GM18526 (cell line): Measurements from ENCODE around the gene PCCA.

Experiments used
- POLR2A ChIP-seq: IDR thresholded peaks from 3 replicates; pipeline ENCODE4 v1.6.1; 2011; ENCODE audit not compliant: insufficient read length; ENCODE audit errors: extremely low read depth

PCCA gene

DNA sequence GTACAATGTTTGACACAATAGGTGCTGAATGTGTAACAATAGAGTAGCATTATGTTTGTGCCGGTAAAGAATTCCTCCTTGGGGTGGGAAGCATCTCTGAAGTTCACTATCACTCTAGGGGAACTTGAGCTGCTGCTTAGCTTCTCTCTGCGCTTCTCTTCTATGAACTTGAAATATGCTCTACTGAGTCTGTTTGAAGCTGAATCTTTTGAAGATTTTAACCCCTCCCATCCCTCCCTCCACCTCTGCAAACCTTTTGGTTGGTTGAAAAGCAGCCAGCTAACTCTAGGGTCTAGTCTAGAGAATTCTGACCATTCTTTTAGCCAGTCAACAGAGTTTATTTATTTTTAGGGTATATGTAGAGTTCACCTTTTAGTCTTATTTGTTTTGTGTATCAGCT is 2.5 kb downstream of the PCCA start:
- no peak for TF ChIP-seq POLR2A

DNA sequence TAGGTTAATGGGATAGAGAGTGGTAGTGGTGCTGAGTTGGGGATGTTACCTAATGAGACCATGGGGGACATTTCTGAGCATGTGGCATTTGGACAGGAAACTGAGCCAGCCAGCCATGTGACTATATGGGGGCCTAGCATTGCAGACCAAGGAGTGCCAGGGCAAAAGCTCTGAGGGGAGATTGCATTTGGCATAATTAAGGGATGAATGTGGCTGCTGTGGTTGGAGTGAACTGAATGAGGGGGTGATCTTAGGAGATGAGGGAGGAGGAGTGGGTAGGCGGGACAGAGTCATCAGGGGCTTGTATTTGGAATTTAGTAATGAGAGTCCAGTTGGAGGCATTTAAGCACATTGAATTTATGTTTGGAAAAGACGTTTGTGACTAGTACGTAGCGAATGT is 6.6 kb downstream of the PCCA start:
- no peak for TF ChIP-seq POLR2A

DNA sequence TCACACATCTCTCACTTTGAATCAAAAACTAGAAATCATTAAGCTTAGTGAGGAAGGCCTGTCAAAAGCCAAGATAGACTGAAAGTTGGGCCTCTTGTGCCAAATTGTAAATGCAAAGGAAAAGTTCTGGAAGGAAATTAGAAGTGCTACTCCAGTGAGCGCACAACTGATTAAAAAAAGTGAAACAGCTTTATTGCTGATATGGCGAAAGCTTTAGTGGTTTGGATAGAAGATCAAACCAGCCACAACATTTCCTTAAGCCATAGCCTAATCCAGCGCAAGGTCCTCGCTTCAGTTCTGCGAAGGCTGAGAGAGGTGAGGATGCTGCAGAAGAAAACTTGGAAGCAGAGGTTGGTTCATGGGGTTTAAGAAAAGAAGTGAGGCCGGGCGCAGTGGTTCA is 7.6 kb downstream of the PCCA start:
- TF ChIP-seq POLR2A, result no peak

DNA sequence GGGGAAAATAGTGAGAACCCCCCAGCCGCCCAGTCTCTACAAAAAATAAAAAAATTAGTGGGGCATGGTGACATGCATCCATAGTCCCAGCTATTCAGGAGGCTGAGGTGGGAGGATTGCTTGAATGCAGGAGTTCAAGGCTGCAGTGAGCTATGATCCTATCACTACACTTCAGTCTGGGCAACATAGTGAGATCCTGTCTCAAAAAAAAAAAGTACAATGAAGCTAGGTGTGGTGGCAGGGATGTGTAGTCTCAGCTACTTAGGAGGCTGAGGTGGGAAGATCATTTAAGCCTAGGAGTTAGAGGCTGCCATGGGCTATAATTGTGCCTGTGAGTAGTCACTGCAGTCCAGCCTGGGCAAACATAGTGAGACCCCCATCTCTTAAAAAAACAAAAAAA is 8.9 kb downstream of the PCCA start:
- no peak for TF ChIP-seq POLR2A

DNA sequence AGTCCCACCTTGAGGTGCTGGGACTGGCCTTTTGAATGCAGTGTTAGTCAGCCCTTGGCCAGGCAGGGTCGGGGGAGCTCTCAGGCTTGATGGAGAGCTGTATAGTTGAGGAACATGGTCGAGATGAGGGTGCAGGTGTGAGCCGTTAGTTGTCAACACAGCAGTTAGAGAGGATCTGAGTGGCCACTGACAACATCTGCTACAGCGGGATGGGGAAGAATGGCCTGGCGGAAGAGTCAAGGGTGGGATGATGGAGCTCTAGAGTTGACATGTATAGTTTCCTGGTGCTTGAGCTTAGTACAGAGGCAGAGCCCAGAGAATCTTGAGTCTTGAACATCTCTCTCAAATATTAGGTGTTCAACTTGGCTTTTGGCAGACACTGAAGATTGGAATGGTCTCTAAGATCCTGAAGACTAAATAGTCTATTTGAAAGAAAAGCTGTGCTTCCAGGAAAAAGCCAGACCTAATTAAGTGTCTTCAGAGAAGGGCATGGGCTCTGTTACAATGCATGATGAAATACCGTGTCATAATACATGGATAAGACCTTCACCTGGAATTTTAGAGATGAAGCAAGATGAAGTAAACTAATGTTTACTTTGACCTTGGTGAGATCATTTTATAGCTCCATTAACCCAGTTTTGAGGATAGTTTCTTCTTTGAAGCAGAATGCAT is 9.7 kb downstream of the PCCA start:
- TF ChIP-seq POLR2A, result no peak

DNA sequence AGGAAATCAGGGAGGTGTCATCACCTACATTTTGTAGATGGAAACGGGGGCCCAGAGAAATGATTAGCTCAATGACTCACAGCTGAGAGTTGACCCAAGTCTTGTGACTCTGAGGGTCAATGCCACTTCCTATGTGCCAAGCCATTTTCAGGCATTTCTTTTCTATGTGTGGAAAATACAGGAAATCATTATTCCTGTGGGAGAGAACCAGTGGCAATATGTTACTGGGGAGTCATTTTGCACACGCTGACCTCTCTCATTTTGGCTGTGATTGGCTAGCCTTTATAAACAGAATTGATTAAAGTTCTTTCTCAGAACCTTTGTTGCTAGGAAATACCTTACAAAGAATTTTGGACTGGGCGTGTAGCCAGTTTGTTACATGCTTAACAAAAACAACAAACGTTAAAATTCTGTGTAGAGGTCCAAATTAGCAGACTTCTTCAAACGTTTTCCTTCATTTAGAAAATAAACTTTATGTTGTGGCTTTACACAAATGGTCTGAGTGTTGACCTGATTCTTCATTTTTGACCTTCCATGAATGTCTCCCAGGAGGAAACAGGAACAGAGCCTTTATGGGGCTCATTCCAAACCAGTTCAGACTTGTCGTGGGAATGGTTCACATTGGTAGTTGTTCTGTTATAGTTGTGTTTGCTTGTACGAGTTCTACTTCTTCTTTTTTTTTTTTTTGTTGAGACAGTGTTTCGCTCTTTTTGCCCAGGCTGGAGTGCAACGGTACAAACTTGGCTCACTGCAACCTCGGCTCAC is 11.4 kb downstream of the PCCA start:
- no peak for TF ChIP-seq POLR2A

DNA sequence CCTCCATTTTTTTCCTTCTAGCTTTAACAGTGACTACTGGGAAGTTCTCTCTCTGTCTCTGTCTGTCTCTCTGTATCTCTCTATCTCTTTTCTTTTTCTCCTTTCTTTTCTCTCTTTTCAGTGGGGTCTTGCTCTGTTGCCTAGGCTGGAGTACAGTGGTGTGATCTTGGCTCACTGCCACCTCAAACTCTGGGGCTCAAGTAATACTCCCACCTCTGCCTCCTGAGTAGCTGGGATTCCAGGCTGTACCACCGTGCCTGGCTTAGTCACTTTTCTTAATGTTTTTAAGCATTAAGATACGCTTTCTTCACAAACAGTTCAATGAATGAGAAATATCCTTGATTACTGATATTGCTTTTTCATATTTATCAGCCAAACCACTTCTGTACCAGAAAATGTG is 13.1 kb downstream of the PCCA start:
- no peak for TF ChIP-seq POLR2A

DNA sequence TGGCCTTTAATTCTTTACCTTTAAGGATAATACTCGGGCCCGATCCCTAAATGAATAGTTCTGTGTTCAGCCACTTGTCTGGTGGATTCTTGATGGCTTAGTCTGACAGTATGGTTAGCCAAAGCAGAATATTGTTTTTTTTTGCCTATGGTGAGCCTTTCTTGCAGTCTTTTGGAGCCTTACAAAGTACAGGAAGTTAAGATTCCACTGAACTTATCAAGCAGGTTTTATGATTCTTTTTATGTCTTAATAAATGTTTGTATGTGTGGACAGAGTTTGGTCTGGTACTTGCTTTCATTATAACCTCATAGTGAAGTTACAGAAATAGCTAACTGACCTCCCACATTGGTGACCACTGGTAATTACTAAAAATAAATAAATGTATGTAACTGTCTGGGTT is 17.1 kb downstream of the PCCA start:
- no peak for TF ChIP-seq POLR2A

DNA sequence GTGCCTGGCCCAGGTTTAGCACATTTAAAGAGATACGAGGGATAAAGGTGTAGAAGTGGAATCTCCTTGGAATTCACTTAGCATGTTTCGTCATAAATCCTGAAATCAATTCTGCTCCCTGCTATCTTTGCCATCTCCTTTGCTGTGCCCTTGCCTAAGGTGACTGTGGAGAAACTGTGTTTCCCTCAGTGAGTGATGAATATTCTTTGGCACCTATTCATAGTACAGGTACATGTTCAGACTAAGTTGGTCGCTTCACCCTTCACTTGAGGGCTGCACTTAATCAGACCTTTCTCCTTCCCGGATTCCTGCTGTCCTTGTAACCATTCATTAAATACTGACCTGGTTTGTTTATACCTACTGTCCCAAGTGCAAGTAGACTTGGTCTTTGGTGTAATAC is 17.8 kb downstream of the PCCA start:
- no peak for TF ChIP-seq POLR2A

DNA sequence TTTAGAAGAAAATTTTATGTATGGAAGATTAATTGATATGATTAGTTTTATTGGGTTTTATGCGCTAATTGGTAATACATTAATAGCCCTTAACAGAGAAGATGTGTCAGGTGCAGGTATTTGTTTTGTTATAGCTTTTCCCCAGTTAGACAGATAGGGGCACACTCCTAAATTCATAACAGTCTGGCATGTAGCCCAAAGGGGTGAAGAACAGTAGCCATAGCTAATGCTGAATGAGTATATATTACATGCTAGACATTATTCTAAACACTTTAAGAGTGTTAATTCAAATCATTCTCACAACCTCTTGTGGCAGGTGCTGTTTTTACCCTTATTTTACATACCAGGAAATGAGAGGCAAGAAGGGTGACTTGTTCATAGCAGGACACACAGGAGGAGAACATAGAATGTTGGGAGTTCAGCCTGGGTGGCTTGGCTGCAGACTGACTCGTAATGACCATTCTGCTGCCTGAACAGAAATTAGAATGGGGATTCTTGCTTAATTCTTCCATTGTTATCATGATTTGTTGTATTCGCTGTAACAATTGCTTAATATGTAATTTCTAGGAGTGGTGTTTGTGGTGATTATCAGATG is 20.1 kb downstream of the PCCA start:
- TF ChIP-seq POLR2A, result no peak

DNA sequence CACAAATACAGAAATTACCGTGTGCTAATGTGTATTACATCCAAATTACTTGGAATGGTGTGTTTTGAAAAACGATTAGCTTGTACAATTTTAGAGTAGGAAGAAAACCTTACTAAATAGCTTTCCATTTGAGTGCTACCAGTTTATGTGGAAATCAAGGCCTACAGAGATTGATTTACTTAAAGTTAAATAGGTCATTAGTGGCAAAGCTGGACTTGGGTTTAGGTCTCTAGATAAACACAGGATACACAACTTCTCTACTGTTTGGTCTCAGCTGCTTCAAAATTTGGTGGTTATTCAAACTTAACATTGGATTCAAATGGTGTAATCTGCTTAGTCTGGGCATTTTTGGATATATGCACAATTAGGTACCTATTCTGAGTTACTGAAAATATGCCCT is 21.4 kb downstream of the PCCA start:
- no peak for TF ChIP-seq POLR2A

DNA sequence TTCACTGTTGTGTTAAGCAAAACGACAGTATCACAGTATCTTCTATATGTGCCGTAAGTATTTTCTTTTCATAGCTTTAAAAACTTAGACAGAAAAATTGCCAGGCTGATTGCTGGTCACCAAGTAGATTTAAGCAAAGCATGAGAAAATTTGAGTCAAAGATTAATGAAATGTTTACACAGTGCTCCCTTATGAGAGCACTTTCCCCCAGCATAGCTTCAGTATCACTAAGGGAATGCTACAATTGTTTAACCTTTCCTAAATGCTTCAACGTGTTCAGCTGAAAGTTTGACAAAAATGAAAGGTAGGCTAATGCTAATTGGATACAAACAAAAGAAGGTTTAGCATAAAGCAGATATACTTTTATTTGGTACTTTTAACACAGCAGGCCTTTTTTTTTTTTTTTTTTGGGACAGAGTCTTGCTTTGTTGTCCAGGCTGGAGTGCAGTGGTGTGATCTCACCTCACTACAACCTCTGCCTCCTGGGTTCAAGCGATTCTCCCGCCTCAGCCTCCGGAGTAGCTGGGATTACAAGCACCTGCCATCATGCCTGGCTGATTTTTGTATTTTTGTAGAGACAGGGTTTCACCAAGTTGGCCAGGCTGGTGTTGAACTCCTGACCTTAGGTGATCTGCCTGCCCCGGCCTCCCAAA is 23.4 kb downstream of the PCCA start:
- no peak for TF ChIP-seq POLR2A

DNA sequence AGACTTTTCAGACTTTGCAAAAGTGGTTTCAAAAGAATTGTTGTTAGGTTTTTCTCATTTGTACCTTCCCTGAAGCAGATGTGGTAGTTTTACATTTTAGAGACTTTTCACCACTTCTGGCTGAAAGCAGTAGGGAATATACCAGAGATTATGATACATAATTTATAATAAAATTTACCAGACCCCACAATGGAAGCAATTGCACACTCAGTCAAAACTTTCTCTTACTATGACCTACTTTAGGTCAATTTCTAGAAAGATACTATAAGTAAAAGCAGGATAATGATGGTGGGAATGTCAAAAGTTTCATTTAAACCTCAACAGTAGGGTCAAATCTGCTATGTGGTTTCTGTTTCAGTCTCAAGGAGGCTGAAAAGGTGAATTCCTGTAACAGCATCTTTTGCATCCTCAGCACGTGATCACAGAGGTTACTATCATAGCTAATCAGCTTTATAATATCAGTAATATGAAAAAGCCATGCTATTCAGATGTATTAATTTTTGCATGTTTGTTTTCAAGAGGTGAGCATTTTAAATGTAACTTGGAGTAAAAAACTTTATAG is 26.9 kb downstream of the PCCA start:
- no peak for TF ChIP-seq POLR2A

DNA sequence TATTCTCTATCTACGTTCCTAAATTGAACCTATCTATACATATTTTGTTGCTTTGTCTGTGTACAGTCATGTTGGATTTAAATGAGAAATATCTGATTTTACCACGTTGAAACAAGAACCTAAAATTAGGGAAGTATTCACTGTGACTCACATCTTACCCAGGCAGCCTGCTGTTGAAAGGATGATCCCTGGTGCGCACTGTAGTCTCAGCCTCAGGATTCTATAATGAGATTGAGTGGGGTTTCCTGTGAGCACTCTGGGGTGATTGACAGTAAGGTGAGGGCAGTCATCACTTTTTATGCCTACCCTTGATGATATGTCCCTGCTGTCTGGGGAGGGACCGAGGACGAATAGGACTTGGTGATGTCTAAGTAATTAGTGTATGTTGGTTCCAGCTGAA is 35.4 kb downstream of the PCCA start:
- no peak for TF ChIP-seq POLR2A

DNA sequence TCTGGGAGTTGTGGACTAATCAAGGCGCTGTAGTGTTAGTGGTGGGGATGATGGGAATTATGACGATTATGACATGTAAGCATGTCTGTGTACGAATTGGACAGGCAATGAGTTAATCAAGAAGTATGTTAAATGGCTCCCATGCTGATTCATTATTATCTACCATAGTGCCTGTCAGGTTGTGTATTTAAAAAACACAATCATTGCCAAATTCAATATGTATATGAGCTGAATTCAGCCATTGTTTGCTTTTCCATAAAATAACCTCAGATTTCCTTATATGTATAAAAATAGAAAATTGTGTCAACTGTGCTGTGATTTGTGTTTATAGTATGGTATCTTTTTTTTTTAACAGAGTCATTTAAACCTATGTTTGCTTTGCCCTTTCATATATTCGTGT is 37.1 kb downstream of the PCCA start:
- TF ChIP-seq POLR2A, result no peak

DNA sequence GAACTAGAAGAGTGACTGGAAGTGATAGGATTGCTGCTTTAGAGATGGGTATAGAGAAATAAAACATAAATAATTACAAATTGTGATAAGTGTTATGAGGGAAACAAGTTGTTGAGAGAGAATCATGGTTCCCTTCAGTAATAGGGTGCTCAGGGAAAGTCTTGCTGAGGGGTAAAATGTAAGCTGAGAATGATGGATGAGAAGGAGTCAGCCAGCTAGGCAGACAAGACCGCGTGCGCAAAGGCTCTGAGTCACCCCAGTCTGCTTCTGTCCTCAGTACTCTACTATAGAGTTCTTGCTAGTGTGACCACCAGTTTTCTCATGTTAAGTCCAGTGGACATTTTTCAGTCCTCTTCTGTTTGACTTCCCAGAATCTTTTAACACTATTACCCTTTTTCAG is 39.5 kb downstream of the PCCA start:
- TF ChIP-seq POLR2A, result no peak
